ENCODE data around the gene NUP210.

NUP210 gene

DNA sequence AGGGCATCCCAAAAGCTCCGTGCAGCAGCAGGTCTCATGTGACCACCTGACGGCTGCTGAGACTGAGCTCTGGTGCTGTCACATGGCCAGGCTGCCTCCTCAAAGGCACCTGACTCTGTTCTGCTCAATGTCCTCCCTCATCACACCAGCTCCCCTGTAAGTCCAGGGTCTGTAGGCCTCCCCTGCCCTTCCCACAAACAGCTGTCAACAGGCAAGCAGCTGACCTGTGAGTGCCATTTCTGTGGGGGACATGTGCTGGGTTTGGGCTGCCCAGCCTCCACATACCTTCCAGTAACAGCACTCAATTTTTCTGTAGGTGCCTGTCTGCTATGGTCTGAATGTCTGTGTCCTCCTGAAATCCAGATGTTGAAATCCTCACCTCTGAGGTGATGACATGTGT is 11.2 kb downstream of the NUP210 start:
- TF ChIP-seq CTCF (conservative IDR thresholded peaks at IDR 0.05), result no peak
- H3K27ac ChIP-seq, result no peak overlapping the region

GRCh38 chr3:13407926-13408325 is 12.2 kb downstream of the NUP210 start:
- no peak overlapping the region for H3K27ac ChIP-seq
- no peak for TF ChIP-seq CTCF (conservative IDR thresholded peaks at IDR 0.05)

- H3K27ac ChIP-seq, result no peak overlapping the region
- TF ChIP-seq CTCF (conservative IDR thresholded peaks at IDR 0.05), result no peak
Observed at GRCh38 chr3:13407475-13407874, 12.6 kb downstream of the NUP210 start.

- TF ChIP-seq CTCF (conservative IDR thresholded peaks at IDR 0.05), result no peak
- H3K27ac ChIP-seq, result no peak overlapping the region
Observed at GRCh38 chr3:13406190-13406589, 13.9 kb downstream of the NUP210 start.

DNA sequence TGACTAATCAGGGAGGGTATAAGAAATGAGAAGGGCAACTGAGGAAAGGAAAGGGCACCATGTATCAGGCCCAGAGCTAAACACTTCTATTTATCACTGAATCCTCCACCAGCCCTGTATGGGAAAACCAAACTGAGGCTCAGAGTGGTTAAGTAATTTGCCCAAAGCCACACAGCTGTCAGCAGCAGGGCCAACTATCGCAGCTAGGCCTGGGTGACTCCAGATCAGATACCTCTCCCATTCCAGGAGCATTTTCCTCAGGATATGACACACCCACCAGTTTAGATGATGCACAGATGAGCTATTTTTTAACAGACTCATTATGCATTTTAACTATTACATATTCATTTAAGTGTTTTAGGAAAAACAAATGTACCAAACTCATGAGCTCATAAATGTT is 14.5 kb downstream of the NUP210 start:
- TF ChIP-seq CTCF (conservative IDR thresholded peaks at IDR 0.05), result no peak
- no peak overlapping the region for H3K27ac ChIP-seq

GRCh38 chr3:13404626-13405452 is 15.3 kb downstream of the NUP210 start:
- no peak overlapping the region for H3K27ac ChIP-seq
- no peak for TF ChIP-seq CTCF (conservative IDR thresholded peaks at IDR 0.05)

DNA sequence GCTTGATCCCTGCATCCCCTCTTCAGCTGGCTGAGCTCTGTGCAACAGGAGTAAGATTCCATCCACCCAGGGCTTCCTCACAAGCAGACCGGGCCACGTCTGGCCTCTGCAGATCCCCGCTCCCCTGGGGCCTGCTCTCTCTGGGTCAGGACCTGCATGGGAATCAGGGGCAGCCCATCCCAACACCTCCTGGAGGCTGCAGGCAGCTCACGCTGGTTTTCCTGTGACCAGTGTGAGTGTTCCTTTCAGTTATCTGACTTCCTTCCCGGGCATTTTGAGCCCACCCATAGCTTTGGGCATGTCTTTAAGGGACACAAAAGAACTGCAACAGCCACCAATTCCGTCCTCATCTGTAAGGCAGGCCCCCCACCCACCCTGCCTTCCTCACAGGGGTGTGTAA is 16.3 kb downstream of the NUP210 start:
- no peak for TF ChIP-seq CTCF (conservative IDR thresholded peaks at IDR 0.05)
- no peak overlapping the region for H3K27ac ChIP-seq

All from VCaP (cell line).